GM18519 (cell line): ENCODE data around the gene BANK1.

ENCODE experiments used
- ATAC-seq: cut with Tn5 transposase; IDR thresholded peaks from one replicate; pipeline ENCODE4 v1.9.1; 2021; ENCODE audit warnings: mild to moderate bottlenecking, moderate library complexity; ENCODE audit not compliant: unreplicated experiment, low FRiP score

Gene BANK1

GRCh38 chr4:102094481-102094880 is 304.0 kb downstream of the BANK1 start:
- ATAC-seq, result no peak

GRCh38 chr4:102103368-102103767 is 312.8 kb downstream of the BANK1 start:
- no peak for ATAC-seq

- ATAC-seq, result no peak
These were observed 313.7 kb downstream of the BANK1 start for GRCh38 chr4:102104278-102104677.

- no peak for ATAC-seq
These were observed 315.5 kb downstream of the BANK1 start for GRCh38 chr4:102105983-102106382.

GRCh38 chr4:102114118-102114630 is 323.6 kb downstream of the BANK1 start:
- ATAC-seq, result no peak

GRCh38 chr4:102116121-102116520 is 325.6 kb downstream of the BANK1 start:
- ATAC-seq, result no peak

- no peak for ATAC-seq
These were observed 330.3 kb downstream of the BANK1 start for GRCh38 chr4:102120846-102121245.
